SK-N-SH treated with all-trans-retinoic acid at 6 μM for 48 hours (cell line): ENCODE data around the gene RRAGD.

Experiments used
- ATAC-seq: fragments of 200-7000 bp; cut with Tn5 transposase; 3 replicates; pipeline ENCODE4 v1.9.1; 2020; ENCODE audit warnings: mild to moderate bottlenecking, moderate library complexity
- ARNTL ChIP-seq: fragments of 450-650 bp; formaldehyde crosslinking; IDR thresholded peaks from 2 replicates; pipeline ENCODE4 v1.5.0; 2020; ENCODE audit warnings: low read depth, mild to moderate bottlenecking, moderate library complexity, borderline replicate concordance
- BACH2 ChIP-seq: fragments of 250-450 bp; sonication (Bioruptor Pico); IDR thresholded peaks from 2 replicates; pipeline ENCODE4 v1.9.0; 2021; ENCODE audit warnings: mild to moderate bottlenecking, borderline replicate concordance
- CSDC2 ChIP-seq: fragments of 250-450 bp; sonication (Bioruptor Pico); IDR thresholded peaks from 2 replicates; pipeline ENCODE4 v1.5.0; 2020; ENCODE audit warnings: mild to moderate bottlenecking, moderate library complexity
- CSRNP3 ChIP-seq: fragments of 250-450 bp; sonication (Bioruptor Pico); IDR thresholded peaks from 2 replicates; pipeline ENCODE4 v1.5.1; 2021; ENCODE audit warnings: mild to moderate bottlenecking, moderate library complexity
- ESRRG ChIP-seq: fragments of 250-450 bp; sonication (Bioruptor Pico); IDR thresholded peaks from 2 replicates; pipeline ENCODE4 v1.6.1; 2021; ENCODE audit warnings: mild to moderate bottlenecking
- GLIS3 ChIP-seq: fragments of 250-450 bp; sonication (Bioruptor Pico); IDR thresholded peaks from 2 replicates; pipeline ENCODE4 v1.5.0; 2020; ENCODE audit warnings: mild to moderate bottlenecking, moderate library complexity
- ISL1 ChIP-seq: fragments of 250-450 bp; sonication (Bioruptor Pico); IDR thresholded peaks from 2 replicates; pipeline ENCODE4 v2.1.2; 2022; ENCODE audit warnings: mild to moderate bottlenecking, moderate library complexity
- OSR1 ChIP-seq: fragments of 250-450 bp; sonication (Bioruptor Pico); IDR thresholded peaks from 2 replicates; pipeline ENCODE4 v1.8.0; 2022; ENCODE audit warnings: moderate library complexity, mild to moderate bottlenecking, inconsistent platforms
- POU6F1 ChIP-seq: fragments of 250-450 bp; sonication (Bioruptor Pico); IDR thresholded peaks from 2 replicates; pipeline ENCODE4 v1.8.0; 2021; ENCODE audit warnings: low read depth, mild to moderate bottlenecking, moderate library complexity, borderline replicate concordance
- PPARA ChIP-seq: fragments of 250-450 bp; sonication (Bioruptor Pico); IDR thresholded peaks from 2 replicates; pipeline ENCODE4 v1.5.0; 2020; ENCODE audit warnings: mild to moderate bottlenecking, borderline replicate concordance
- RARB ChIP-seq: fragments of 250-450 bp; sonication (Bioruptor Pico); IDR thresholded peaks from 2 replicates; pipeline ENCODE4 v1.8.0; 2021; ENCODE audit warnings: mild to moderate bottlenecking, moderate library complexity
- SNAI2 ChIP-seq: fragments of 250-450 bp; sonication (Bioruptor Pico); IDR thresholded peaks from 2 replicates; pipeline ENCODE4 v1.5.0; 2020; ENCODE audit warnings: mild to moderate bottlenecking, moderate library complexity
- TCF4 ChIP-seq: fragments of 250-450 bp; sonication (Bioruptor Pico); IDR thresholded peaks from 2 replicates; pipeline ENCODE4 v1.8.0; 2021; ENCODE audit warnings: mild to moderate bottlenecking, moderate library complexity, borderline replicate concordance
- TOX ChIP-seq: fragments of 250-450 bp; sonication (Bioruptor Pico); IDR thresholded peaks from 2 replicates; pipeline ENCODE4 v1.8.0; 2021; ENCODE audit warnings: mild to moderate bottlenecking, moderate library complexity, borderline replicate concordance
- ZC3H10 ChIP-seq: fragments of 250-450 bp; sonication (Bioruptor Pico); IDR thresholded peaks from 2 replicates; pipeline ENCODE4 v1.5.1; 2021; ENCODE audit warnings: mild to moderate bottlenecking, moderate library complexity
- ZFP3 ChIP-seq: fragments of 250-450 bp; sonication (Bioruptor Pico); IDR thresholded peaks from 2 replicates; pipeline ENCODE4 v1.5.0; 2020; ENCODE audit warnings: mild to moderate bottlenecking, moderate library complexity
- ZFP30 ChIP-seq: fragments of 450-650 bp; formaldehyde crosslinking; IDR thresholded peaks from 2 replicates; pipeline ENCODE4 v1.5.0; 2022; ENCODE audit warnings: mild to moderate bottlenecking, moderate library complexity
- ZNF565 ChIP-seq: fragments of 450-650 bp; formaldehyde crosslinking; conservative IDR thresholded peaks from 2 replicates; pipeline ENCODE4 v1.5.0; 2020; ENCODE audit warnings: low read depth, mild to moderate bottlenecking, moderate library complexity
- ZNF70 ChIP-seq: fragments of 450-650 bp; formaldehyde crosslinking; IDR thresholded peaks from 2 replicates; pipeline ENCODE4 v1.5.0; 2020; ENCODE audit warnings: mild to moderate bottlenecking, moderate library complexity
- ZNF8 ChIP-seq: fragments of 450-650 bp; formaldehyde crosslinking; IDR thresholded peaks from 2 replicates; pipeline ENCODE4 v1.5.0; 2020; ENCODE audit warnings: mild to moderate bottlenecking, moderate library complexity
- TF ChIP-seq, protein P1 (sequence below): fragments of 250-450 bp; sonication (Bioruptor Pico); IDR thresholded peaks from 2 replicates; pipeline ENCODE4 v1.5.1; 2020; ENCODE audit warnings: low read depth, mild to moderate bottlenecking, moderate library complexity
- TF ChIP-seq, protein P2 (sequence below): fragments of 250-450 bp; sonication (Bioruptor Pico); IDR thresholded peaks from 2 replicates; pipeline ENCODE4 v1.8.0; 2020; ENCODE audit warnings: mild to moderate bottlenecking, moderate library complexity, borderline replicate concordance

Gene RRAGD

GRCh38 chr6:89393659-89394058 is 18.4 kb downstream of the RRAGD start:
- TF ChIP-seq CSDC2 (CRISPR knock-in tag) (no peak), CSRNP3 (CRISPR knock-in tag) (no peak), ARNTL (CRISPR knock-in tag) (no peak), PPARA (no peak), TCF4 (CRISPR knock-in tag) (no peak), RARB (CRISPR knock-in tag) (no peak), ZFP30 (no peak), GLIS3 (CRISPR knock-in tag) (no peak), ZC3H10 (CRISPR knock-in tag) (no peak), ZFP3 (CRISPR knock-in tag) (no peak)
- TF ChIP-seq, all 23 proteins: peak for 0
- no peak for ATAC-seq

DNA sequence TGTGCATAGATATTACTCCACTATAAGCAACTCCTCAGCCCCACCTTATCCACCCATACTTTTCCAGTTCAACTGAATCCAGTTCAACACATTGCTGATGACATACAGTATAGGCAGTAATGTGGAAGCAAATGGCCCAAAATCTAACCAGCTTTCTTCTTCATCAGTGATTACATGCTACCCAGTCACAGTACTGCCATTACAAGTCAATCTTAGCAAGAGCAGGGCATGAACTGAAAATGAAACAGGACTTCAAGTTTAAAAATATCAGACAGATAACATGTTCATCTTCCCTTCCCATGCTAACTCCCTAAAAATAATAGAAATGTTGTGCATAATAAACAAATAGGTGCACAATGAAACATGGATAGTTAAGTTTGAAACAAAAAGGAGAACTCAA is 19.2 kb downstream of the RRAGD start:
- TF ChIP-seq POU6F1 (CRISPR knock-in tag) (no peak), ZC3H10 (CRISPR knock-in tag) (no peak), CSRNP3 (CRISPR knock-in tag) (no peak), CSDC2 (CRISPR knock-in tag) (no peak), GLIS3 (CRISPR knock-in tag) (no peak), TCF4 (CRISPR knock-in tag) (no peak), SNAI2 (no peak), ARNTL (CRISPR knock-in tag) (no peak), BACH2 (CRISPR knock-in tag) (no peak), ZNF70 (CRISPR knock-in tag) (no peak), ZNF565 (CRISPR knock-in tag) (no peak), TOX (no peak), ZNF8 (CRISPR knock-in tag) (no peak), RARB (CRISPR knock-in tag) (no peak), ISL1 (CRISPR knock-in tag) (no peak), ESRRG (CRISPR knock-in tag) (no peak)
- TF ChIP-seq, protein P1, sequence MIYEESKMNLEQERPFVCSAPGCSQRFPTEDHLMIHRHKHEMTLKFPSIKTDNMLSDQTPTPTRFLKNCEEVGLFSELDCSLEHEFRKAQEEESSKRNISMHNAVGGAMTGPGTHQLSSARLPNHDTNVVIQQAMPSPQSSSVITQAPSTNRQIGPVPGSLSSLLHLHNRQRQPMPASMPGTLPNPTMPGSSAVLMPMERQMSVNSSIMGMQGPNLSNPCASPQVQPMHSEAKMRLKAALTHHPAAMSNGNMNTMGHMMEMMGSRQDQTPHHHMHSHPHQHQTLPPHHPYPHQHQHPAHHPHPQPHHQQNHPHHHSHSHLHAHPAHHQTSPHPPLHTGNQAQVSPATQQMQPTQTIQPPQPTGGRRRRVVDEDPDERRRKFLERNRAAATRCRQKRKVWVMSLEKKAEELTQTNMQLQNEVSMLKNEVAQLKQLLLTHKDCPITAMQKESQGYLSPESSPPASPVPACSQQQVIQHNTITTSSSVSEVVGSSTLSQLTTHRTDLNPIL (CRISPR knock-in tag), result no peak
- TF ChIP-seq, protein P2, sequence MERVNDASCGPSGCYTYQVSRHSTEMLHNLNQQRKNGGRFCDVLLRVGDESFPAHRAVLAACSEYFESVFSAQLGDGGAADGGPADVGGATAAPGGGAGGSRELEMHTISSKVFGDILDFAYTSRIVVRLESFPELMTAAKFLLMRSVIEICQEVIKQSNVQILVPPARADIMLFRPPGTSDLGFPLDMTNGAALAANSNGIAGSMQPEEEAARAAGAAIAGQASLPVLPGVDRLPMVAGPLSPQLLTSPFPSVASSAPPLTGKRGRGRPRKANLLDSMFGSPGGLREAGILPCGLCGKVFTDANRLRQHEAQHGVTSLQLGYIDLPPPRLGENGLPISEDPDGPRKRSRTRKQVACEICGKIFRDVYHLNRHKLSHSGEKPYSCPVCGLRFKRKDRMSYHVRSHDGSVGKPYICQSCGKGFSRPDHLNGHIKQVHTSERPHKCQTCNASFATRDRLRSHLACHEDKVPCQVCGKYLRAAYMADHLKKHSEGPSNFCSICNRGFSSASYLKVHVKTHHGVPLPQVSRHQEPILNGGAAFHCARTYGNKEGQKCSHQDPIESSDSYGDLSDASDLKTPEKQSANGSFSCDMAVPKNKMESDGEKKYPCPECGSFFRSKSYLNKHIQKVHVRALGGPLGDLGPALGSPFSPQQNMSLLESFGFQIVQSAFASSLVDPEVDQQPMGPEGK, result no peak
- ATAC-seq, result no peak

DNA sequence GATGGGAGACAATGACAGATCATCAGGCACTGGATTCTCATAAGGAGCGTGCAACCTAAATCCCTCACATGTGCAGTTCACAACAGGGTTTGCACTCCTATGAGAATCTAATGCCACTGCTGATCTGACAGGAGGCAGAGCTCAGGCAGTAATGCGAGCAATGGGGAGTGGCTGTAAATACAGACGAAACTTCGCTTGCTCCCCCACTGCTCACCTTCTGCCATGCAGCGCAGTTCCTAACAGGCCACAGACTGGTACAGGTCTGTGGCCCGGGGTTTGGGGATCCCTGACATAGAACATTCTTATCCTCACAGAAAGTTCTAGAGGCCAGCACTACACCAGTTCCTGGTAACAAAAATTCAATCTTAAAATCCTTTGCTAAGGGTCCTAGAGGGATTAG is 23.2 kb downstream of the RRAGD start:
- no peak for ATAC-seq
- TF ChIP-seq ESRRG (CRISPR knock-in tag), result no peak
- no peak for TF ChIP-seq ISL1 (CRISPR knock-in tag)
- TF ChIP-seq RARB (CRISPR knock-in tag), result no peak
- TF ChIP-seq, protein P2, result no peak
- TF ChIP-seq, protein P1 (CRISPR knock-in tag), result no peak
- TF ChIP-seq ZFP30, result no peak
- TF ChIP-seq POU6F1 (CRISPR knock-in tag), result no peak
- TF ChIP-seq BACH2 (CRISPR knock-in tag), result no peak
- no peak for TF ChIP-seq ZNF8 (CRISPR knock-in tag)
- no peak for TF ChIP-seq ARNTL (CRISPR knock-in tag)
- no peak for TF ChIP-seq GLIS3 (CRISPR knock-in tag)
- no peak for TF ChIP-seq OSR1 (CRISPR knock-in tag)
- no peak for TF ChIP-seq ZFP3 (CRISPR knock-in tag)
- no peak for TF ChIP-seq PPARA
- TF ChIP-seq ZNF565 (CRISPR knock-in tag), result no peak
- no peak for TF ChIP-seq CSRNP3 (CRISPR knock-in tag)
